K562 (cell line): Measurements from ENCODE around the gene CTRB1. TPM values are rescaled to one million over a fixed set of nuclear protein-coding genes. Genes with fewer than 3 reads are reported as not detected.

Experiments
- ATAC-seq: fragments of 200-7000 bp; cut with Tn5 transposase; 3 replicates; pipeline ENCODE4 v1.9.1; 2020; ENCODE audit warnings: moderate library complexity
- BruUV-seq: library from RNA; stranded (reverse); fragments of 400-500 nt; replicated peaks from 2 replicates; lab custom pipeline; 2021; lab: Mats Ljungman, UMichigan
- CTCF ChIA-PET: fragments of 300-600 bp; formaldehyde crosslinking; extraction: SDS; loops from one replicate; lab custom pipeline; 2021; ENCODE audit warnings: low intra/inter-chr PET ratio; lab: Yijun Ruan, JAX
- POLR2A ChIA-PET: fragments of 300-600, 350-650 bp; sonication (Branson Sonifier 250); formaldehyde crosslinking; extraction: SDS; loops from one replicate; lab custom pipeline; 2021; ENCODE audit warnings: antibody characterized with exemption, inconsistent platforms; lab: Yijun Ruan, JAX
- DNase-seq, 4 experiments: peaks; one replicate each; pipeline versions ENCODE4 v3.0.0 to v3.0.0-alpha.2; 2011 to 2018; ENCODE audit warnings: low spot score in 3 of 4, mixed read lengths in 3 of 4; ENCODE audit errors: extremely low read depth in 1 of 4
- FAIRE-seq: peaks from 2 replicates; lab custom pipeline; 2011; peaks lifted over from hg19 to GRCh38; lab: Jason Lieb, UNC
- H2AFZ ChIP-seq: 2 replicates; pipeline ENCODE4 v1.6.0; 2011; ENCODE audit warnings: low read depth, low read length, control low read depth, inconsistent platforms
- H3K27ac ChIP-seq: fragments of 200-600 bp; 3 replicates; pipeline ENCODE4 v1.8.0; 2011; ENCODE audit warnings: low read depth, mild to moderate bottlenecking, control low read depth, inconsistent platforms, low read length, moderate library complexity, mixed read lengths; ENCODE audit errors: extremely low read depth
- H3K27me3 ChIP-seq, 2 experiments: fragments of 300-600 bp in 1 of 2; 2 replicates in 1 of 2; 3 replicates in 1 of 2; pipeline versions ENCODE4 v1.6.0 to v1.8.0; 2011; ENCODE audit warnings: inconsistent platforms in 2 of 2, low read length in 2 of 2, mild to moderate bottlenecking in 1 of 2, mixed read lengths in 1 of 2, moderate library complexity in 1 of 2; ENCODE audit not compliant: control insufficient read depth in 2 of 2, insufficient read depth in 2 of 2
- H3K36me3 ChIP-seq: fragments of 300-600 bp; 3 replicates; pipeline ENCODE4 v1.8.0; 2011; ENCODE audit warnings: mild to moderate bottlenecking, low read length, inconsistent platforms; ENCODE audit not compliant: control insufficient read depth, insufficient read depth
- H3K4me1 ChIP-seq, 2 experiments: fragments of 200-600 bp in 1 of 2; replicated peaks in 1 of 2; 2 replicates in 1 of 2; 3 replicates in 1 of 2; pipeline versions ENCODE4 v1.5.1 to v1.8.0; 2011; ENCODE audit warnings: inconsistent platforms in 2 of 2, low read length in 2 of 2, mild to moderate bottlenecking in 1 of 2, mixed read lengths in 1 of 2, moderate library complexity in 1 of 2; ENCODE audit not compliant: control insufficient read depth in 2 of 2, insufficient read depth in 2 of 2
- H3K4me2 ChIP-seq: 2 replicates; pipeline ENCODE4 v1.6.1; 2011; ENCODE audit warnings: low read length, control low read depth, inconsistent platforms, mixed read lengths; ENCODE audit not compliant: insufficient read depth
- H3K4me3 ChIP-seq: fragments of 200-600 bp; sonication (generic), shearing (Covaris generic); 2 replicates; pipeline ENCODE4 v1.5.1; 2016; ENCODE audit warnings: control low read depth, inconsistent platforms
- H3K79me2 ChIP-seq: fragments of 200-600 bp; 3 replicates; pipeline ENCODE4 v1.8.0; 2011; ENCODE audit warnings: low read length, inconsistent platforms; ENCODE audit not compliant: control insufficient read depth, insufficient read depth
- H3K9ac ChIP-seq, 2 experiments: 2 replicates each; pipeline versions ENCODE4 v1.6.0 to v1.6.1; 2011; ENCODE audit warnings: low read depth in 2 of 2, low read length in 2 of 2, control low read depth in 1 of 2, inconsistent platforms in 1 of 2, mild to moderate bottlenecking in 1 of 2, mixed read lengths in 1 of 2; ENCODE audit not compliant: insufficient read depth in 1 of 2
- H3K9me1 ChIP-seq: one replicate; pipeline ENCODE4 v1.6.0; 2011; ENCODE audit warnings: inconsistent platforms, mild to moderate bottlenecking, low read length, moderate library complexity; ENCODE audit not compliant: control insufficient read depth, insufficient read depth
- H3K9me3 ChIP-seq: replicated peaks from 2 replicates; pipeline ENCODE4 v1.5.1; 2011; ENCODE audit warnings: low read depth, low read length, inconsistent platforms; ENCODE audit not compliant: control insufficient read depth, insufficient read depth
- H4K20me1 ChIP-seq: replicated peaks from 2 replicates; pipeline ENCODE4 v1.6.1; 2011; ENCODE audit warnings: low read length, inconsistent platforms, mixed read lengths; ENCODE audit not compliant: control insufficient read depth, insufficient read depth
- C11orf30 ChIP-seq: fragments of 450-650 bp; IDR thresholded peaks from 2 replicates; pipeline ENCODE4 v1.6.1; 2016; ENCODE audit warnings: low read depth, mild to moderate bottlenecking
- CEBPZ ChIP-seq: fragments of 150-350 bp; IDR thresholded peaks from 2 replicates; pipeline ENCODE4 v1.6.1; 2014; ENCODE audit warnings: low read depth, mild to moderate bottlenecking, low read length, borderline replicate concordance
- ZNF316 ChIP-seq: fragments of 450-650 bp; IDR thresholded peaks from 2 replicates; pipeline ENCODE4 v1.6.1; 2016
- WGBS: fragments of 100-300 bp; shearing (Covaris generic); methylation state at CpG from one replicate; pipeline ENCODE4 v1.1.6; 2016; ENCODE audit warnings: low coverage, mixed read lengths; ENCODE audit not compliant: insufficient coverage; ENCODE audit errors: missing lambda C conversion rate; 5-methylcytosine and 5-hydroxymethylcytosine counted together
- in situ Hi-C: fragments of 300-500 bp; cut with MboI; formaldehyde crosslinking; loops from 4 replicates; pipeline ENCODE4 v1.15.0; 2018; ENCODE audit warnings: inconsistent platforms, mixed read lengths
- intact Hi-C: fragments of 100-400 bp; cut with micrococcal nuclease; formaldehyde crosslinking; loops from 2 replicates; pipeline ENCODE4 v1.14.2; 2022
- polyA plus RNA-seq, 8 experiments: library from polyadenylated mRNA; depleted of rRNA in 4 of 8; stranded (reverse) in 5 of 8; unstranded in 3 of 8; fragments of >200 nt; fragmentation: Nextera tagmentation in 2 of 8; fragmentation: Illumina TruSeq in 1 of 8; extraction: Ambion mirVana in 2 of 8; extraction: Trizol in 1 of 8; gene quantifications; 2 replicates each; pipeline versions ENCODE4 v1.2.1 to v1.2.3, GENCODE V29; 2011 to 2014; ENCODE audit warnings: inconsistent platforms in 1 of 8, missing spikeins in 1 of 8
- total RNA-seq, 7 experiments: library from RNA; depleted of rRNA in 6 of 7; stranded (reverse); fragments of >200 nt in 6 of 7; fragmentation: Illumina TruSeq in 2 of 7; extraction: Trizol in 2 of 7; gene quantifications; 2 replicates each; pipeline versions ENCODE4 v1.2.1 to v1.2.3, GENCODE V29; 2011 to 2021; ENCODE audit warnings: low replicate concordance in 1 of 7

The CTRB1 gene
- total and polyA plus RNA-seq, 9 of the 15 experiments (the other 6 are each of a cell fraction or from before 2014, with no cell fraction given) = 2.3 TPM; not detected in 8

GRCh38 chr16:75172578-75172977 is 46.2 kb upstream of the CTRB1 start:
- Histone ChIP-seq H3K4me3 (no peak overlapping the region), H3K27ac (no peak overlapping the region), H3K4me2 (no peak overlapping the region), H3K4me1 (no peaks in the 10 kb centered on the region), H2AFZ (no peak overlapping the region), H3K36me3 (peaks cover 33% of the 10 kb centered on the region), H3K9me1 (no peaks in the 10 kb centered on the region), H3K79me2 (no peaks in the 10 kb centered on the region), H3K27me3 (no peaks in the 10 kb centered on the region), H3K9me3 (peaks cover 33% of the 10 kb centered on the region), H3K9ac (no peak overlapping the region), H4K20me1 (no peaks in the 10 kb centered on the region)
- no TSS peak for BruUV-seq
- ChIA-PET POLR2A (interaction anchor here (0.6 to 0.7 kb wide), 3 partner anchors 78 to 408 kb away, joined by 3 read pairs; no protein-coding TSS in a partner anchor), CTCF (no interaction called here)
- WGBS = 75% methylated on average over 4 of the region's 4 CpGs
- ATAC-seq (no peak), FAIRE-seq (no peak), DNase-seq (no peak)
- in situ Hi-C loops (no loop called here), intact Hi-C loops (no loop called here)
- peak; percentile 58; the same call in 1 of the 2 replicates for TF ChIP-seq ZNF316
- TF ChIP-seq CEBPZ = no peak
- TF ChIP-seq C11orf30 = peak; percentile 20; the same call in 1 of the 2 replicates
